ENCODE measurements around the gene QSER1.
A peak's percentile ranks its signal among the peaks of the same experiment; 100 is the strongest.
"Not testable (repeated sequence)": the region's sequence is repeated elsewhere in the genome, so short reads cannot be mapped to it uniquely, and the experiment has no call there.

The QSER1 gene

DNA sequence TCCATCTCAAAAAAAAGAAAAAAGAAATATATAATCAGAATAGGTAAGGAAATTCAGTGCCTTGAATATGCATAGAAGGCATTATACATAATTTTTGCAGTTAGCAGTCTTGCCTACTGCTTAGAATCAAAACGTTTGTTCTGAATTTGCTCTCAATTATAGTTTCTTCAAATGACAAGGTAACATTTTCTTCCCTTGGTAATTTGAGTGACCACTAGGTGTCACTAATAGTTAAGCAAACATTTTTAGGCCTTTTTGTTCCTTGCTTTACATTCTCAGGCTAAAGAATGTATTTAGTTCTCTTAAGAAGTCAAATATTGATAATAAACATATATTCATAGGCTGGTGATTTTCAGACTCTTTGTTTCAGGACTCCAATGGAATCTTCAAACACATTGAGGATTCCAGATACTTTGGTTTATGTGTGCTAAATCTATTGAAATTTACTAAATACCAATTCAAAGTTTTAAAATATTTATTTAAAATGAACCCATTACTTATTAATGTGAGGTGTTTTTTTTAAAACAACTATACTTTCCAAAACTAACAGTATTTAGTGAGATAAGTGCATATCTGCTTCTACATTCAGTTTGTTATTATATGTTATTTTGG lies 68.0 kb downstream of the QSER1 start:
- peak; percentile 30 for DNase-seq (ENCODE audit: extremely low spot score)
- POLR2A ChIA-PET: no interaction called here
- no peak for TF ChIP-seq NFRKB (IDR thresholded peaks at IDR 0.05)
- no peak for TF ChIP-seq SUZ12 (IDR thresholded peaks at IDR 0.05)
- no peak for TF ChIP-seq L3MBTL2 (conservative IDR thresholded peaks at IDR 0.05)
- TF ChIP-seq, protein P1, sequence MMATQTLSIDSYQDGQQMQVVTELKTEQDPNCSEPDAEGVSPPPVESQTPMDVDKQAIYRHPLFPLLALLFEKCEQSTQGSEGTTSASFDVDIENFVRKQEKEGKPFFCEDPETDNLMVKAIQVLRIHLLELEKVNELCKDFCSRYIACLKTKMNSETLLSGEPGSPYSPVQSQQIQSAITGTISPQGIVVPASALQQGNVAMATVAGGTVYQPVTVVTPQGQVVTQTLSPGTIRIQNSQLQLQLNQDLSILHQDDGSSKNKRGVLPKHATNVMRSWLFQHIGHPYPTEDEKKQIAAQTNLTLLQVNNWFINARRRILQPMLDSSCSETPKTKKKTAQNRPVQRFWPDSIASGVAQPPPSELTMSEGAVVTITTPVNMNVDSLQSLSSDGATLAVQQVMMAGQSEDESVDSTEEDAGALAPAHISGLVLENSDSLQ (IDR thresholded peaks at IDR 0.05): no peak
- no peak for TF ChIP-seq ARNT (IDR thresholded peaks at IDR 0.05)
- TF ChIP-seq LEF1 (IDR thresholded peaks at IDR 0.05; ENCODE audit: borderline replicate concordance): no peak
- no peak for TF ChIP-seq SP1 (IDR thresholded peaks at IDR 0.05)
- TF ChIP-seq HDGF (IDR thresholded peaks at IDR 0.05; ENCODE audit: borderline replicate concordance): no peak
- TF ChIP-seq FOXK2 (IDR thresholded peaks at IDR 0.05): no peak
- CTCF ChIA-PET: interaction anchor here (0.9 to 1.0 kb wide), 3 partner anchors 71 to 105 kb away, joined by 3 read pairs; no protein-coding TSS in a partner anchor

DNA sequence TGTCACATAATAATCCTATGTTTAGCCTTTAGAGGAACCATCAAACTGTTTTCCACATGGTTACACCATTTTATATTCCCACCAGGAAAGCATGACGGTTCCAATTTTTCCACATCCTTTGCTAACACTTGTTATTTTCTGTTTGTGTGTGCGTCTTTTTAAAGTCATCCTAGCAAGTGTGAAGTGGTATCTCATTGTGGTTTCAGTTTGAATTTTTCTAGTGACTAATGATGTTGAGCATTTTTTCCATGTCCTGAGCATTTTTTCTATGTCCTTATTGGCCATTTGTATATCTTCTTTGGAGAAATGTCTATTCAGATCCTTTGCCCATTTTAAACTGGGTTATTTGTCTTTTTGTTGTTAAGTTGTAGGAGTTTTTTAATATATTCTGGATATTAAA lies 69.4 kb downstream of the QSER1 start:
- CTCF ChIA-PET: no interaction called here
- POLR2A ChIA-PET: no interaction called here
- DNase-seq (ENCODE audit: extremely low spot score): no peak
- TF ChIP-seq SUZ12 (IDR thresholded peaks at IDR 0.05) (no peak), ELF4 (IDR thresholded peaks at IDR 0.05) (no peak), CTBP1 (IDR thresholded peaks at IDR 0.05; ENCODE audit: borderline replicate concordance) (no peak), BHLHE40 (IDR thresholded peaks at IDR 0.05; ENCODE audit: borderline replicate concordance) (no peak), L3MBTL2 (conservative IDR thresholded peaks at IDR 0.05) (no peak), FOXA1 (IDR thresholded peaks at IDR 0.05) (no peak), HDGF (IDR thresholded peaks at IDR 0.05; ENCODE audit: borderline replicate concordance) (no peak), TARDBP (IDR thresholded peaks at IDR 0.05) (no peak), LEF1 (IDR thresholded peaks at IDR 0.05; ENCODE audit: borderline replicate concordance) (no peak), FOXM1 (IDR thresholded peaks at IDR 0.05; ENCODE audit: borderline replicate concordance) (no peak), ZNF384 (IDR thresholded peaks at IDR 0.05) (no peak), FOXK2 (IDR thresholded peaks at IDR 0.05) (no peak), NFRKB (IDR thresholded peaks at IDR 0.05) (no peak), ARNT (IDR thresholded peaks at IDR 0.05) (no peak), SP1 (IDR thresholded peaks at IDR 0.05) (no peak)
- TF ChIP-seq, protein P1 (IDR thresholded peaks at IDR 0.05): no peak

DNA sequence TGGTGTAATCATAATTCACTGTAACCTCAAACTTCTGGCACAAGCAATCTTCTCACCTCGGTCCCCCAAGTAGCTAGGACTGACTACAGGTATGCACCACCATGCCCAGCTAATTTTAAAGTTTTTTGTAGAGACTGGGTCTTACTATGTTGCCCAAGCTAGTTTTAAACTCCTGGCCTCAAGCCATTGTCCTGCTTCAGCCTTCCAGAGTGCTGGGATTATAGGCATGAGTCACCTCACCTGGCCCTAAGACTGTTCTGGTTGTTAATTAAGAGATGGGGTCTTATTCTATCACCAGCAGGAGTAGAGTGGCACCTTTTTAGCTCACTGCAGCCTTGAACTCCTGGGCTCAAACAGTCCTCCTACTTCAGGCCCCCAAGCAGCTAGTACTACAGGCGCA lies 71.1 kb downstream of the QSER1 start:
- ChIA-PET CTCF (no interaction called here), POLR2A (no interaction called here)
- TF ChIP-seq TARDBP (IDR thresholded peaks at IDR 0.05) (no peak), ARNT (IDR thresholded peaks at IDR 0.05) (no peak), FOXA1 (IDR thresholded peaks at IDR 0.05) (no peak), BHLHE40 (IDR thresholded peaks at IDR 0.05; ENCODE audit: borderline replicate concordance) (no peak), L3MBTL2 (conservative IDR thresholded peaks at IDR 0.05) (no peak)
- no peak for DNase-seq (ENCODE audit: extremely low spot score)

DNA sequence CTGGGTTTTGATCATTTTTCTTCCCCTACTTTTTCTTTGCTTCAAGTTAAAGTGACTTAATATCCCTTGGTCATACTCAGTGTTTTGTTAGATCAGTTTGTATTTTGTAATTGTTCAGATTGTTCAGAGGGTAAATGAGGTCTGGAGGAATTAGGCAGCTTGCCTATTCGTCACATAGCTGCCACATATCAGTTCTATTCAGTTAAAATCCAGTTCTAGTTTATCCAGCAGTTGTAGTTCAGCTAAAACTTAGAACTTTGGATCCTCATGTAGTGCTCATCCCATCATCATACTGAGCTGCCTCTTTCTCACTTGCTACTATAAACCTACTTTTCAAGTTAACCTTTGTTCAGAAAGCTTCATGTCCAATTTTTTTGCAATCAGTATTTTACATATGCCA lies 75.9 kb downstream of the QSER1 start:
- ChIA-PET CTCF (interaction anchor here (0.6 to 1.2 kb wide), 3 partner anchors 9 to 112 kb away, joined by 3 to 6 read pairs (median 3); no protein-coding TSS in a partner anchor), POLR2A (interaction anchor here (1.4 kb wide), 1 partner anchor 71 kb away, joined by 4 read pairs; the partner anchor contains the start of gene TCP11L1)
- no peak for DNase-seq (ENCODE audit: extremely low spot score)
- TF ChIP-seq BHLHE40 (IDR thresholded peaks at IDR 0.05; ENCODE audit: borderline replicate concordance) (no peak), HDGF (IDR thresholded peaks at IDR 0.05; ENCODE audit: borderline replicate concordance) (no peak), FOXM1 (IDR thresholded peaks at IDR 0.05; ENCODE audit: borderline replicate concordance) (no peak), ELF4 (IDR thresholded peaks at IDR 0.05) (no peak), SUZ12 (IDR thresholded peaks at IDR 0.05) (no peak), TARDBP (IDR thresholded peaks at IDR 0.05) (no peak), LEF1 (IDR thresholded peaks at IDR 0.05; ENCODE audit: borderline replicate concordance) (no peak), FOXK2 (IDR thresholded peaks at IDR 0.05) (no peak), SP1 (IDR thresholded peaks at IDR 0.05) (no peak), NFRKB (IDR thresholded peaks at IDR 0.05) (no peak), CTBP1 (IDR thresholded peaks at IDR 0.05; ENCODE audit: borderline replicate concordance) (no peak), ZNF384 (IDR thresholded peaks at IDR 0.05) (no peak), ARNT (IDR thresholded peaks at IDR 0.05) (no peak), L3MBTL2 (conservative IDR thresholded peaks at IDR 0.05) (no peak), FOXA1 (IDR thresholded peaks at IDR 0.05) (no peak)
- TF ChIP-seq, protein P1 (IDR thresholded peaks at IDR 0.05): no peak

DNA sequence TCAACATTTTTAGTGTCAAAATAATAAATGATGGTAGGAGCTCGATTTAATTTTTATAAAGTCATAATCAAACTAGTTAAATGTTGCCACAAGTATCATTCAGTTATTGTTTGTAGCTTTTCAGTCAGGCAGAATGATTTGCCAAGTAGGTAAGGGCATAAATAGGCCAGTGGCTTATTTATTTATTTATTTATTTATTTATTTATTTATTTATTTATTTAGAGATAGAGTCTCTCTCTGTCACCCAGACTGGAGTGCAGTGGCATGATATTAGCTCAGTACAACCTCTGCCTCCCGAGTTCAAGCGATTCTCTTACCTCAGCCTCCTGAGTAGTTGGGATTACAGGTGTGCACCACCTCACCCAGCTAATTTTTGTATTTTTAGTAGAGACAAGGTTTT lies 79.6 kb downstream of the QSER1 start:
- CTCF ChIA-PET; POLR2A ChIA-PET; DNase-seq (ENCODE audit: extremely low spot score): not testable (repeated sequence)

DNA sequence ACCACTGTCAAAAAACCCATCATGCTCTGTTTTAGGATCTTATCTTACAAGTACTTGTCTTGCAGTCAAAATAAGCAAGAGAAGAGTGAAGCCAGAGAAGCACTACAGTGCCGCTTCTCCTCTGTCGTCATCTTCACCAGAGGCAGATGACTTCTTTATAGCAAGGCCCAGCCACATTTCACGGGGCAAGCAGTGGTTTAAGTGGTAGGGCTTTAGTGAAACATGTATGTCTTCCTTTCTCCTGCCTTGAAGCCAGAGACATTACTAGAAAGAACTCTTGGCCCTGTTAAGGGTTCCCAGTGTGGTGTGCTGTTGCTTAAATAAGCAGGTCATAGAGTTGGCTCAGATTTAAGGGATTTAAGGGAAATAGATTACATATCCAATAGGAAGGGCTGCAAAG lies 80.2 kb downstream of the QSER1 start:
- no peak for DNase-seq (ENCODE audit: extremely low spot score)
- TF ChIP-seq FOXM1 (IDR thresholded peaks at IDR 0.05; ENCODE audit: borderline replicate concordance) (no peak), L3MBTL2 (conservative IDR thresholded peaks at IDR 0.05) (no peak), SUZ12 (IDR thresholded peaks at IDR 0.05) (no peak), NFRKB (IDR thresholded peaks at IDR 0.05) (no peak)
- CTCF ChIA-PET: no interaction called here
- POLR2A ChIA-PET: no interaction called here

DNA sequence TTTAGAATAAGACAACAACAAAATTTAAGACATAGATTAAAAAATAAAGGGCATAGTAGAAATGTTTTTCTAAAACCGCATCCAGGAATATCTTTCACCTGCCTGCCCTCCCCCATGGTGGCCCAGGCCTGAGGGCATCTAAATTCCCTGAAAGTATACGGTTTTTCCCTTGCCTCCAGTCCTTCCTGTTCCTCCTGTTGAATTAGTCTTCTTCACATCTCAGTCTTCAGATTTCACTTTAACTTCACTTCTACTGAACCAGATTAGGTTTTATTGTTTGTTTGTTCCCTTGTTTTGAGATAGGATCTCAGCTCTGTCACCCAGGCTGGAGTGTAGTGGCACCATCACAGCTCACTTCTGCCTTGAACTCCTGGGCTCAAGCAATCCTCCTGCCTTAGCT lies 90.0 kb downstream of the QSER1 start:
- TF ChIP-seq L3MBTL2 (conservative IDR thresholded peaks at IDR 0.05): no peak
- no peak for TF ChIP-seq FOXA1 (IDR thresholded peaks at IDR 0.05)
- no peak for TF ChIP-seq ZNF384 (IDR thresholded peaks at IDR 0.05)
- TF ChIP-seq, protein P1 (IDR thresholded peaks at IDR 0.05): no peak
- no peak for DNase-seq (ENCODE audit: extremely low spot score)
- ChIA-PET CTCF (interaction anchor here (0.6 kb wide), 1 partner anchor 111 kb away, joined by 3 read pairs; no protein-coding TSS in a partner anchor), POLR2A (no interaction called here)

Measured in HEK293T (cell line).